GM19467 (cell line): ENCODE data around the gene MX1.
A peak's percentile ranks its signal among the peaks of the same experiment; 100 is the strongest.

ENCODE experiments used
- ATAC-seq: cut with Tn5 transposase; IDR thresholded peaks from one replicate; pipeline ENCODE4 v1.9.1; 2021; ENCODE audit warnings: mild to moderate bottlenecking, moderate library complexity; ENCODE audit not compliant: unreplicated experiment

MX1 gene

DNA sequence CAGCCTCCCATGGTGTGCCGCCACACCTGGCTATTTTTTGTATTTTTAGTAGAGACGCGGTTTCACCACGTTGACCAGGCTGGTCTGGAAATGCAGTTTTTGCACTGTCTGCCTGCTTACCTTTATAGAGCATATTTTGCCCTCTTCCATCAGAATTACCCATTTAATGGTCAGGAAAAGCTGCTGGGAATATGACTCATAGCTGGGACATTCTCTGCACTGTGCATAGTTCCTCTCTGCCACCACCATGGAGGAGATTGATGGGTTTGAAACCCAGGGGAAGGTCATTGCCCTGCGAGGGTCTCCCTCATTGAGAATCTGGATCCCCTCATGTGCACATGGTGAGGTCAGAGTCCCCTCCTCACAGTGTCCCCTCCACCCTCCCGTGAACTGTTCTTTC, 32.1 kb downstream of the MX1 start:
- no peak for ATAC-seq

DNA sequence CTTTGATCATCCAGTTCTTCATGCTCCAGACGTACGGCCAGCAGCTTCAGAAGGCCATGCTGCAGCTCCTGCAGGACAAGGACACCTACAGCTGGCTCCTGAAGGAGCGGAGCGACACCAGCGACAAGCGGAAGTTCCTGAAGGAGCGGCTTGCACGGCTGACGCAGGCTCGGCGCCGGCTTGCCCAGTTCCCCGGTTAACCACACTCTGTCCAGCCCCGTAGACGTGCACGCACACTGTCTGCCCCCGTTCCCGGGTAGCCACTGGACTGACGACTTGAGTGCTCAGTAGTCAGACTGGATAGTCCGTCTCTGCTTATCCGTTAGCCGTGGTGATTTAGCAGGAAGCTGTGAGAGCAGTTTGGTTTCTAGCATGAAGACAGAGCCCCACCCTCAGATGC, 32.5 kb downstream of the MX1 start:
- ATAC-seq: no peak

DNA sequence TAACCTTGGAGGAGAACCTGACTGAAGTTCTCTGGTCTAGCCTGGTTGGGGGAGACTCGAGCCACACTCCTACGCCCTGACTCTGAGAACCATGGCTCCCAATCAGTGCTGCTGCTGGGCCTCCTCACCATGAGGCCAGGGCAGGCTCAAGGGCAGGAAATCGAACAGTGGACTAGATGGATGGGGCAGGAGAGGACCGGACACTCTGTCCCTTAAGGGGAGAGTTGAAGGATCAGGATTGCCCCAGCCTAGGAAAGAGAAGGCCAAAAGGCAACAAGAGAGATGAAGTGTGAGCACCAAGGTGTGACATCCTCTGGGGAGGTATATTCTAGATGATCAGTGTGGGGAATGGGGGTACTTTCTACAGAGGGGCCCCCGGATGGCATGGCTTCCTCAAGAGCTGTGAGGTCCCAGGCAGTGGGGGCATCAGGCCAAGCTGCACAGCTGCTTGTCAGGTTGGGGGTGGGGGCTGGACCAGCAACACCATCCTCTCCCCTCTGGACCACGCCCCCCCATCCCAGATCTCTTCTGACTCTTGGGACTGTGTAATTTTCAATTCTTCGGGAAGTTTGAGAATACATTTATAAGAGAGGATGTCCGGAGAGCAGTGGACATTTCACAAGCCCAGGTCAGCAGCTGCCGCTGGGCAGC, 34.0 kb downstream of the MX1 start:
- ATAC-seq: no peak

DNA sequence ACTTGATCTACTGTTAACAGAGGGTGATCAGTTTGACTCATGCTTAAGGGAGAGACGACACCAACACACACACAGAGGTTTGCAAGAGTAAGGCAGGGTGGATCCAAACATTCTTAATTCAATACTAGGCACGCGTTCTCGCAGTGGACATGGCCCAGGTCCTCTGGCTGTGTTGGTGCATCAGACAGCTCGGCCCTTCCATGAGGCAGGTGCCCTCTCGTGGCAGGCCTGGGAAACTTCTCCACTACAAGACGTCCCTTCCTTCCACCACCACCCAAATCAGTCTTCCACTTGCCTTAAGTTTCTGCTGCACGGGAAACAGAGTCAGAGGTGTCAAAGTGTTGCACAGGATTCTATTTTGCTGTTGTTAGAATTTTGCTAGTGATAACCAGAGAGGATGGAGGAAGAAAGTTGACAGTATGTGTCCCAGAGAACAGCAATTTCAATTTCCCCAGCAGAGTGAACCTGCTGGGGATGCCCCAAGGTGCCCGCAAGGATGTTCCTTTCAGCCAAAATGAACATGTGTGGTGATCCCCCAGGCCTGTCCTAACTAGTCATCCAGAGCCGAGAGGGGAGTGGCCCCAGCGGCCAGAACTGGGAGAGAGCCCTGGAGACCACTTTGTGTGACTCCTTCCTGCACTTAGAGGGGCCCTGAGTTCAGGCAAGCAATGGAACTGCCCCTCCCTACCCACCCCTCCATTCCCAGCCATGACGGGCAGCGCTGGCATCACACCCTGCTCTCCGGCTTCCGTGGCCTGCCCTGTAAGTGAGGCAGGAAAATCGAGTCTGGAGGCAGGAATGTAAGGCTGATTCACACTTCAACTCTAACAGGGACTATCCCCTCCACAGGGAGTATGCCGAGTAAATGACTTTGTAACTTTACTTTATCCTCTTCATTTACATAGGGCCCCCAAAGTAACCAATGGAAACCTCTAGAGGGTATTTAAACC, 34.8 kb downstream of the MX1 start:
- ATAC-seq: peak; percentile 73

DNA sequence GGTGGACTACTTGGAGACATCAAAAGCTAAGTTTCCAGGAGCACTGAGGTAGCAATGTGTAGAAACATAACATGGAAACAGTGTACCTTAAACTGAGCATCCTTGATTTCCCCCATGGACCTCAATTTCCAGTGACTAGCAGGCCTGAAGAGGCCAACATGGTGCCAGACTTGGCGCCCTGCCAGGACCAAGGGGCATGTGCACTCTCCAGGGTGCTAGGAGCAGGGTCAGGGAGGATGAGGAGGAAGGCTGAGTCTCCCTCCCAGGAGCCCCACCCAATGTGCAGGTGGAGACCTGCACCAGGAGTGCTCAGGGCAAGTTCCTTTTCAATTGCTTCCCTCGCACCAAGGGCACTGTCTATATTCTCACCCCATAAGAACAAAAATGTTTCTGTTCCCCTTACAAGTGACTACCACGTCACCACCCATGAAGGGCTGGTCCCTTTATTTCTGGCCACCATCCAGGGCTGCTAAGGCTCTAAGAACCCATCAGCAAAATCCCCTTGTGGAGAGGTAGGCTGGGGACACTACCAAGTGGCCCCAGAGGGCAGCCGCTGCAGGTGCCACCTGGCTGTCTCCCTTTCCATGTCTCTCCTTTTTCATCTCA, 39.2 kb downstream of the MX1 start:
- ATAC-seq: no peak

DNA sequence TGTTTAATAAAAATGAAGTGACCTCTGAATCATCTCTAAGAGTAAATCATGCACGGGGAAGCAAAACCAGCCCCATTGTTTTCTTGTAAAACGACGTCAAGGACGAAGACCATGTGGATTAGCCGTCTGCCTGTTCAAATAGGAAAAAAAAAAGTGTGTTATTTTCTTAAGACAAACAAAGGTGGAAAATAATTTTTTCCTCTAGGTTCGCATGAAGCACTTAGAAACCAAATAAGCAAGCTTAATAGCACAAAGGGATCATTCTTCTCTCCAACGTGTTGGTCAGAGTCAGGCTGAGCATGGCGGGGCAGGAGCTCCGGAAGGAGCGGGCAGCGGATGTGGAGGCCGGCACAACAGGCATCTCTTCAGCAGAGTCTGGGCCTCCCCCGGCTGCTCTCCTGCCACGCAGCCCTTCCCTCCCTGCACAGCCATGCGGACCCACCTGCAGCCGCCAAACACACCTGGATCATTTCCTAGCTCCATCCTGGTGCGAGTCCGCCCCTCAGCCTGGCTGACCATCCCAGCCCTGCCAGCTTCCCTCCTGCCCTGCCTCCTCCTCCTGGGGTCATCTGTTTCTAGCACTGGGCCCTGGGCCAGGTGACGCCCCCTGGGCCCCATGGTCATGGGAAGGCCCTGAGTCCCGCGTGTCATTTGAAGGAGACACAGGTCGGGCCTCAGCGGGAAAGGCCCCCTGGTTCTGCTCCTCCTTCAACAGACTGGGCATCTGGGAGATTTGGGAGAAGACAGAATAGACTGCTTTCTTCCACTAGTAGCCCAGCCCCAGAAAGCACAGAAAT, 40.2 kb downstream of the MX1 start:
- no peak for ATAC-seq

DNA sequence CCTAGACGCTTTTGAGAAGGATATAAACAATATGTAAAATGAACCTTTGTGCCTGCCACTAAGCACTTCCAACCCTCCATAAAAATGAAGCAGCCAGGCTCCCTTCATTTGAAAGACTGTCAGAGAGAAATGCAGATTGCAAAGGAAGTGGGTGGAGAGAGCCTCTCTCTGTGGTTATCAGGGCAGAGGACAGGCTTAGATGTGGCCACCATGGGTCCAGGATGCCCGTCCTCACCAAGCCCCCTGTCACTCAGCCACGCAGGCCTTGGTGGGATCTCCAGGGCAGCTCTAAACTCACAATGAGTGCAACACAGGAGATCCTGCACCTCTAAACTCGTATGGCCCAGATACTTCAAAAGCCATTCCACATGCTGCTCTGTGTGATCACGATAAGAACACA, 44.0 kb downstream of the MX1 start:
- no peak for ATAC-seq

DNA sequence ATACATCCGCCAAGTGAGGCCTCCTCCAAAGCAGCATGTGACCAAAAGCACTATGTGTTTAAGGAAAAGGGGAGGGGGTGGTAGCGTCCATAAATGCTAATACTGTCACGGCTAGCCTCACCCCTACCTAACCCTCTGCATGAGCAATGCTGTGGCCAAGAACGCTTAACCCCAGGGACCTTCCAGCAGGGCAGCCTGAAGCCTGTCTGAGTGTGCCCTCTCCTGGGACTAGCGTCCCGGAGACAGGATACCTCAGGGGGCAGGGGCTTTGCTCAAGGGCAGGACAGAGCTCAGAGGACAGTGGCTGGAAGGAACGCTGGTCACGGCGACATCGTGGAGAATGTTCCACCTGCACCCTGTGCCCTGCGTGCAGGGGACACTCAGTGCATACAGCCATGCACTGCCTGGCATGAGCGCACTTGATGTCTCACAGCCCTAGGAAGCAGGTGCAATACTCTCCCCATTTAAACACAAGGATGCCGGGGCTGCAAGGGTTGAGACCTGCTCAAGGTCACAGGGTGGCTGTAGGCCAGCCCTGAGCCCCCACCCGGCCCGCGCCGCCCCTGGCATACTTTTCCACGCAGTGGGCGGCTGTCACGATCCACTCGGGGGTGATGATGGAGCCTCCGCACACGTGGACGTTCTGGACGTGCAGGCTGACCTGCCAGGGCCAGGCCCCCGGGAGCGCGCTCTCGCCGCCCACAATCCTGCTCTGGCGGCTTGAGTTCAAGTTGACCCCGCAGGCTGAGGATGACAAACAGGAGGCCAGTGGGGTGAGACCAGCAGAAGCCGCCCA, 46.9 kb downstream of the MX1 start:
- no peak for ATAC-seq

DNA sequence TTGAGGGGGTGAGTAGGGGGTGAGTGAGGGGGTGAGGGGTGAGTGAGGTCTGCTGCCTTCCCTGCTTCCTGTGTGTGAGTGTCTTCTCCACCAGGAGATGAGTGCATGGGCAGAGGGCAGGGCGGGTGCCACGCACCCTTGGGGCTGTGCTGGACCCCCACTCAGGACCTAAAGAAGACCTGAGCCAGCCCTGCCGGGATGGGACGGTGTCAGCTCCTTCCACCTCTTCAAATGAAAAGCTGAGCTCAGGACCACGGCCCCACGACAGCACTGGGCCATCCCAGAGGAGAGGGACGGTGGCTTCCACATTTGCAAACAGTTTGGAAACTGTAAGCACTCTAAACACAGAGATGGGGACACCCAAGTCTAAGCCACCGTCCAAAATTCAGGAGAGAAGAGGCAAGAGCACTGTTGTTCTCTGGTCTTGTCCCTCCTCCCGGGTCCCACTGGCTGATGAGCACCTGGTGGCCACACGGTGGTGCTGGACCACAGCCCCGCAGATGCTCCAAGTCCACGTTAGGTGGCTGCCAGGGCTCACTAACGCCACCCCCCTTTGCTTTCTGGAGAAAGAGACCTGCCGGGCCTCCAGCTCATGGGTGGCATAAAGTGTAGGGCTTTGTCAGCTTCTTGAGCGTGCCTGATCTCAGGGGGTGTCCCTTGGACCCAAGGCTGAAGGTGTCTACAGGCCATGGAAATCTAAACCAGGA, 49.8 kb downstream of the MX1 start:
- ATAC-seq: no peak

DNA sequence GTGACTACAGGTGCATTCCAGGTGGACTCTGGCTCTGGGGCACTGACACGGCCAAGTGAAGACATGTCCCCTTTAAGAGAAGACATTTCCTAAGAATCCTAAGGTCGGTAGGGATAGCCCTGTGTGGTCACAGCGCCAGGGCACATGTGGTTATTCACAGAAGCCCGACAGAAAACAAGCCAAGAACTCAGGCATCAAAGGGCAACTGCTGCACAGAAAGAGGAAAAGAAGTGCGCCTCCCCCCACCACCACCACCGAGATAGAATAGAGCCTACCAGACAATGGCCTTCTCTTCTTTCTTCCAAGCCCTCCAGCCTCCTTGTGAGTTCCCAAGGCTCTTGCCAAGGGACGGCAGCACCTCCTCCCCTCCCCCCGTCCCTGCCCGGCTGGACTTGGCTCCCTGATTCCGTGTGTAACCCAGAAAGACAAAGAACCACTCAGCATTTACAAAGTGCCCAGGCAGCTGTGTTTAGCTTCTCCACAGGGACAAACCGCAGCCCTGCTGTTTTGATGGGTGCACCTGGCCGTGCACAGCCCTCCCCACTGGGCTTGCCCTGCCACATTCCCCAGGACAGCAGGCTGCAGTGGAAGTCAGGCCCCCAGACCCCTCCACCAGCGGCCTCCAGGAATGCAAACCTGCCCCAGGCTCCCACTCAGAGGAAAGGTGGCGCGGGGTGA, 51.7 kb downstream of the MX1 start:
- ATAC-seq: no peak

DNA sequence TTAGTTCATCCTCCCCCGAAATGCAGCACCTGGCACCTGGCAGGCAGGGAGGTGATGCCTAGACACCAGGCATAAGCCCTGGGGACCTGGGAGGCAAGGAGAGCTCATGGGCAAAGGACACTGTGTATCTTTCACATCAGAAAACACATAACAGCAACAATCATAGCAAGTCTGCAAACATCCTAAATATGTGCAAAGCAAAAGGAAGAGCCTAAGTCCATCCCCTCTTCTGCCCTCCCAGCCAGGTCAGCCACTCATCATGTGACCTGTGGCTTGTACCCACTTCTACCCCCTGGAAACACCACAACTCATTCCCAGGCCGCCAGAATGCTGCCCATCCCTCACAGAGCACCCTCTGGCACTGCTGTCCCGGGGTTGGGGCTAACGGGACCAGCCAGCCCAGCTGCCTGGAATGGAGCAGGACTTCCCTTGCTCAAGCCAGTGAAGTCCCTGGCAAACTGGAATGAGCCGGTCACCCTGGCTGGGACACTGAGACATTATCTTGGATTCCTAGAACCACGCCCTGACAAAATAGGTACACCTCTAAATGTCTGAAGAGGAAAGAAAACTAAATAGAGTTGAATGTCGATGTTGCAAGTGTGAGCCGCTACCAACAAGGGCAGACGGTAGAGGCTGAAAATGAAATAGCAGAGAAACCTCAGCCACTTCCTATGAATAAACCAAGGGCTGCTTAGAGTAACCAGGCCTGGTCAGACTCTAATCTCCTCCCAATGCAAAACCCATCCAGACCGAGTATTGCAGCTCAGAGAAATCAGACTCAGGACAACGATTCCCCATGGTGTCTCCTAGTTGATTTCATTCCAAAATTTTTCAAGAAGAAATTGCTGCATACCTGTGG, 52.5 kb downstream of the MX1 start:
- ATAC-seq: no peak

DNA sequence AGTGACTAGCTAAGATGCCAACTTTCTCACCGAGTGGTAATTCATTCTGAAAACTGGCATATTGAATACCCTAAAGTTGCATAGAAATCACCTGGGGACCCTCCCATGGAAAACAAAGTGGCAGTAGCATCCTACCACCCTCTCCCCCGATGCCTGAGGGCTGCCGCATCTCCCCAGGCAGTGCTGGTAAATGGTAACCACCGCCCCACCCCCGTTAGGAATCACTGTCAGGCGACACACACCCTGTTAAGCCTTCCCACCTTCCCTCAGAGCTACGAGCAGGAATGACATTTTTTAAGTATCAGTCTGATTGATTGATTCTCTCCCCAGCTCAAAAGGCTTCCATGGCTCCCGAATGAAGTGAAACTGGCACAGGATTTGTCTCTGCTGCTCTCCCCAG, 53.6 kb downstream of the MX1 start:
- no peak for ATAC-seq

DNA sequence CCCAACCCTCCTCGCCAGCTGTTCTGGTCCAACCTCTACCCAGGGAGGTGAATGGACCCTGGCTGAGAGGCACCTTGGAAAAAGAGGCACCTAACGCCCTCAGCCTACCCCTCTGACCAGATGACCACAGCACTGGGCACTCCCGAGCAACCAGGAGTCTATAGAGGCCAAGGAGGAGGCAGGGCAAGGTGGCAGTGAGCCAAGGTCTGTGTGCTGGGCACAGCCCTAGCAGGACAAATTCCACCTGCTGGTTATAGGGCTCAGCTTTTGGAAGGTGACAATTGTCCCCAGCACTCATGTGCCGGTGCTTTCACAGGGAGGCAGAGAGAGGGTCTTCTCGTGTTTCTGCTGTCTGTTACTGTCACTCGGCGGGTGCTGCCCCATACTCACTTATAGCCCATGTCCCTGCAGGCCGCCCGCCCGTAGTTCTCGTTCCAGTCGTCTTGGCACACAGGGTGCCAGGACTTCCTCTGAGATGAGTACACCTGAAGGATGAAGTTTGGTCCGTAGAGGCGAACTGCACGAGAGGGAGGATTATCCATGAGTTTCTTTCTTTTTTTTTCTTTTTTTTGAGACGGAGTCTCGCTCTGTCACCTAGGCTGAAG, 54.1 kb downstream of the MX1 start:
- no peak for ATAC-seq

DNA sequence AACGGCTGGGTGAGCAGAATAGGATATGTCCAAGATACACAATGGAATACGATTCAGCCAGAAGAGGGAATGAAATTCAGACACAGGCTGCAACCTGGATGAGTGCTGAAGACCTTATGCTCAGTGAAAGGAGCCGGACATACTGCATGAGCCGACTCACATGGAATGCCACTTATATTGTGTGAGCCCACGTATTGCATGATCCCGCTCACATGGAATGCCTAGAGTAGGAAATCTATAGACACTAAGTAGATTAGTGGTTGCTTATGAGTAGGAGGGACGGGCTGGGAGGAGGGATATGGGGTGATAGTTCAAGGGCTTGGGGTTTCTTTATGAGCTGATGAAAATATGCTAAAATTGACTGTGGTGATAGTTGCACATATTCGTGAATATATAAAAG, 55.2 kb downstream of the MX1 start:
- no peak for ATAC-seq

DNA sequence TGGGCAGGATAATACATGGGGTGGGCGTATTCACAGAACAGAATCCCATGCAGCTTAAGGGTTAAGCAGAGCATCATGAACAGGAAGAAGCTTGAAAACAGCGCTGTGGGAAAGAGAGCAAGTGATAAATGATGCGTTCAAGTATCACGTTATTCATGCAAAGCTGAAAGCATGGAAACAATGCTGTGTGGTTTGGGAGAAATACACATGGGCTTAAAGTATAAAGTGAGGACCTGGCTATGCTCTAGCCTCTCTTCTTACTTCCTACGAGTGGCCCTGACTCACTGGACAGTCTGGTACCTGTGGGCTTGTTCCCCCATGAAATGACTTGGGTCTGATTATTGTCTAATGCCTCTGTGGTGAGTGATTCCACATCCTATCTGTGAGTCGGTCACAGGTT, 56.3 kb downstream of the MX1 start:
- no peak for ATAC-seq

DNA sequence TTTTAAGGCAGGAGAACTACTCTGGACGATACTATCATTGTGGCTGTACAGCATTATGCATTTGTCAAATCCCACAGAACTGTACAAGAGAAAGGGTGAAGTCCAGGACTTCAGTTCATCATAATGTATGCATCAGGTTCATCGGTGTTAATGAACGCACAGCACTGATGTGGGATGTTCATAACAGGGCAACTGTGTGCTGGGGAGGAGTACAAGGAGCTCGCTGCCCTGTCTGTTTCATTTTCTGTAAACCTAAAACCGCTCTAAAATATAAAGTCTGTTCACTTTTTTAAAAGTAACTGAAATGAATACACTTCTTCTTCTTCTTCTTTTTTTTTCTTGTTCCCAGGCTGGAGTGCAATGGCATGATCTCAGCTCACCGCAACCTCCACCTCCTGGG, 56.9 kb downstream of the MX1 start:
- ATAC-seq: no peak

DNA sequence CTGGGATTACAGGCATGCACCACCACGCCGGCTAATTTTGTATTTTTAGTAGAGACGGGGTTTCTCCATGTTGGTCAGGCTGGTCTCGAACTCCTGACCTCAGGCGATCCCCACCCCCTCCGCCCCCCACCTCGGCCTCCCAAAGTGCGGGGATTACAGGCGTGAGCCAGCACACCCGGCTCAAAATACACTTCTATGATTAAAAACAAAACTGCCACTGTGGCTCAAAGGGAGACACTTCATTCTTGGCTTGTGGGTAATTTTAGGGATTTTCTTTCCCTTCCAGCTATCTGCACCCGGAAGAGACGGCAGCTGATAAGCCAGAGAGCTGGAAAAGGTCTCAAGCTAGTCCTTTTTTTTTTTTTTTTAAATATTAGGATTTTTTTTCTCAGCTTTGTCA, 57.4 kb downstream of the MX1 start:
- no peak for ATAC-seq

DNA sequence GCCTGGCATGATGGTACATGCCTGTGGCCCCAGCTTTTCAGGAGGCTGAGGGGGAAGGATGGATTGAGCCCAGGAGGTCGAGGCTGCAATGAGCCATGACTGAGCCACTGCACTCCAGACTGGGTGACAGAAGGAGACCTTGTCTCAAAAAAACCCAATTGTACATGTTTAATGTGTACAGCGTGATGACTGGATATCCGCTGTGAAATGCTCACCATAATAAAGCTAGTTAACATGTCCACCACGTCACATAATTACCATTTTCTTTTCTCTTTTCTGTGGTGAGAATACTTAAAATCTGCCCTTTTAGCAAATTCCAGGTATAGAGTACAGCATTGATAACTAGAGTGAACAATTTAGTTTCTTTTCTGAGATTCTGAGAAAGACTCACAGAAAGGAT, 57.9 kb downstream of the MX1 start:
- ATAC-seq: no peak
